Sigmoid colon (tissue), 7 donors: ENCODE data around the gene BCL2L15. TPM values are rescaled to one million over a fixed set of nuclear protein-coding genes. Genes with fewer than 3 reads are reported as not detected.
A peak's percentile ranks its signal among the peaks of the same experiment; 100 is the strongest.

Experiments
- DNase-seq: peaks from one replicate; pipeline ENCODE4 v3.0.0-alpha.2; 2019
- H3K27ac ChIP-seq, 4 donors: fragments of 200-600 bp; sonication (generic); one replicate each; pipeline ENCODE4 v1.5.1; 2016 to 2019; ENCODE audit warnings: mild to moderate bottlenecking in 1 of 4
- H3K27me3 ChIP-seq, 3 donors: fragments of 200-600 bp; sonication (generic); one replicate each; pipeline ENCODE4 v1.5.1; 2019; ENCODE audit warnings: mild to moderate bottlenecking in 1 of 3
- H3K36me3 ChIP-seq, 4 donors: fragments of 200-600 bp; sonication (generic); one replicate each; pipeline ENCODE4 v1.5.1; 2016 to 2019
- H3K4me1 ChIP-seq, 4 donors: fragments of 200-600 bp; sonication (generic); one replicate each; pipeline ENCODE4 v1.5.1; 2017 to 2019
- H3K4me3 ChIP-seq, 4 donors: fragments of 200-600 bp; sonication (generic); one replicate each; pipeline ENCODE4 v1.5.1; 2017 to 2019; ENCODE audit warnings: mild to moderate bottlenecking in 2 of 4, moderate library complexity in 1 of 4
- H3K9me3 ChIP-seq, 4 donors: fragments of 200-600 bp in 3 of 4; sonication (generic) in 3 of 4; one replicate each; pipeline versions ENCODE4 v1.5.1 to v1.6.1; 2013 to 2019
- EP300 ChIP-seq, 4 donors: sonication (generic); formaldehyde crosslinking; IDR thresholded peaks; one replicate each; pipeline ENCODE4 v1.6.1; 2017; ENCODE audit warnings: antibody characterized with exemption in 4 of 4
- POLR2A ChIP-seq, 2 donors: fragments of 450-650 bp; IDR thresholded peaks; one replicate each; pipeline ENCODE4 v1.6.1; 2016; ENCODE audit warnings: antibody characterized with exemption in 2 of 2, mild to moderate bottlenecking in 2 of 2, moderate library complexity in 2 of 2
- POLR2AphosphoS5 ChIP-seq, 4 donors: sonication (generic); formaldehyde crosslinking; IDR thresholded peaks; one replicate each; pipeline ENCODE4 v1.6.1; 2017; ENCODE audit warnings: antibody characterized with exemption in 4 of 4
- WGBS, 2 donors: extraction: QIAGEN DNeasy Blood & Tissue Kit; methylation state at CpG; one replicate each; pipeline ENCODE4 v1.1.7; 2013; 5-methylcytosine and 5-hydroxymethylcytosine counted together
- intact Hi-C: fragments of 100-400 bp; cut with DNase I; formaldehyde crosslinking; loops from one replicate; pipeline ENCODE4 v1.15.1; 2023
- polyA plus RNA-seq, 3 donors: library from polyadenylated mRNA; stranded (reverse); fragments of 200-250 nt; gene quantifications; one replicate each; pipeline ENCODE4 v1.2.3, GENCODE V29; 2013
- total RNA-seq, 4 donors: library from RNA; depleted of rRNA; stranded (reverse); fragments of >200 nt; gene quantifications; one replicate each; pipeline ENCODE4 v1.1.0, GENCODE V29; 2016
- TF ChIP-seq, protein P1 (sequence below), 4 experiments: fragments of 450-650 bp in 3 of 4; fragments of 200-600 bp in 1 of 4; IDR thresholded peaks; one replicate each; pipeline ENCODE4 v1.5.1; 2016 to 2019; ENCODE audit warnings: antibody characterized with exemption in 4 of 4, mild to moderate bottlenecking in 3 of 4, moderate library complexity in 2 of 4
- donor health status: healthy with polysubstance abuse.
- donor health status: Bipolar disorder and iron deficiency.
- donor health status: healthy.

Gene BCL2L15
- total and polyA plus RNA-seq, 7 donors = under 0.01 to 87.9 (median 0.49) TPM

DNA sequence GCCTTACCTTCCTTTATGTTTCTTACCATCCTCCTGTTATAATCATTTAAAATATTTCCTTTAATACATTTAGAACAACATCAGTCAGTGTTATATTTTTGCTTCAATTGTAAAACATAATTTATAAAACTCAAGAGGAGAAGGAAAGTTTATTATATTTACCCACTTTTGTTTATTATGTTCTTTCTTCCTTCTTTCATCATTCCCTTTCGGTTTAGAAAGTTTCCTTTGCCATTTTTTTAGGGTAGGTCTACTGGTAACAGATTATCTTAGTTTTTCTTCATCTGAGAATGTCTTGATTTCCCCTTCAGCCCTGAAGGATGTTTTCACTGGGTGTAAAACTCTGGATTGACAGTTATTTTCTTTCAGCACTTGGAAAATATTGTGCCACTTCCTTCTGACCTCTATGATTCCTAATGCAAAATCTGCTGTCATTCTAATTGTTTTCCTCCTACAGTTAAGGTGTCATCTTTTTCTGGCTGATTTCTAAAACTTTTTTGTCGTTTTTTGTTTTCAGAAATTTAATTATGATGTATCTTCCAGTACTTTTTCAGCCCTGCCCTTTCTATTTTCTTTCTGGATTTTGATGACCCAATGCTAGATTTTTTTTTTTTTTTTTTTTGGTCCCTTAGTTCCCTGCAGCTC lies 40.9 kb downstream of the BCL2L15 start:
- WGBS, 2 donors = 77 to 86% methylated on average over 2 of the region's 2 CpGs

DNA sequence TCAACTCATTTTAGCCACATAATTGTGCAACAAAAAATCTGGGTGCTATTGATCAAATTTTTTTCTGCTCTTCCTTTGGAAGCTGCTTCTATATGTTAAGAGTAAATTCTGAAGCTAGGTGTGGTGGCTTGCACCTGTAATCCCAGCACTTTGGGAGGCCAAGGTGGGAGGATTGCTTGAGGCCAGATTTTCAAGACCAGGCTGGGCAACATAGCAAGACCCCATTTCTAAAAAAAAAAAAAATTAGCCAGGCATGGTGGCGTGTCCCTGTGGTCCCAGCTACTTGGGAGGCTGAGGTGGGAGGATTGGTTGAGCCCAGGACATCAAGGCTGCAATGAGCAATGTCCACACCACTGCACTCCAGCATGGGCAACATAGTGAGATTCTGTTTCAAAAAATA lies 50.8 kb downstream of the BCL2L15 start:
- intact Hi-C loops = no loop called here
- Histone ChIP-seq H3K4me1 (peaks cover 0 to 7% (median 0%) of the 10 kb centered on the region in 4 donors), H3K27ac (no peak overlapping the region), H3K4me3 (no peak overlapping the region), H3K36me3 (no peaks in the 10 kb centered on the region), H3K9me3 (no peaks in the 10 kb centered on the region), H3K27me3 (no peaks in the 10 kb centered on the region)
- DNase-seq = no peak
- 98 to 100% methylated on average over 1 of the region's 1 CpG for WGBS, 2 donors
- TF ChIP-seq EP300 (IDR thresholded peaks at IDR 0.05) (no peak), POLR2A (IDR thresholded peaks at IDR 0.05) (no peak), POLR2AphosphoS5 (IDR thresholded peaks at IDR 0.05) (no peak)
- TF ChIP-seq, protein P1, sequence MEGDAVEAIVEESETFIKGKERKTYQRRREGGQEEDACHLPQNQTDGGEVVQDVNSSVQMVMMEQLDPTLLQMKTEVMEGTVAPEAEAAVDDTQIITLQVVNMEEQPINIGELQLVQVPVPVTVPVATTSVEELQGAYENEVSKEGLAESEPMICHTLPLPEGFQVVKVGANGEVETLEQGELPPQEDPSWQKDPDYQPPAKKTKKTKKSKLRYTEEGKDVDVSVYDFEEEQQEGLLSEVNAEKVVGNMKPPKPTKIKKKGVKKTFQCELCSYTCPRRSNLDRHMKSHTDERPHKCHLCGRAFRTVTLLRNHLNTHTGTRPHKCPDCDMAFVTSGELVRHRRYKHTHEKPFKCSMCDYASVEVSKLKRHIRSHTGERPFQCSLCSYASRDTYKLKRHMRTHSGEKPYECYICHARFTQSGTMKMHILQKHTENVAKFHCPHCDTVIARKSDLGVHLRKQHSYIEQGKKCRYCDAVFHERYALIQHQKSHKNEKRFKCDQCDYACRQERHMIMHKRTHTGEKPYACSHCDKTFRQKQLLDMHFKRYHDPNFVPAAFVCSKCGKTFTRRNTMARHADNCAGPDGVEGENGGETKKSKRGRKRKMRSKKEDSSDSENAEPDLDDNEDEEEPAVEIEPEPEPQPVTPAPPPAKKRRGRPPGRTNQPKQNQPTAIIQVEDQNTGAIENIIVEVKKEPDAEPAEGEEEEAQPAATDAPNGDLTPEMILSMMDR (IDR thresholded peaks at IDR 0.05) = no peak

More for the DNA sequence above, 40.9 kb downstream of the BCL2L15 start:
- no peak for DNase-seq
- H3K4me1 ChIP-seq = no peaks in the 10 kb centered on the region
- intact Hi-C loops = no loop called here
- no peak for TF ChIP-seq POLR2AphosphoS5 (IDR thresholded peaks at IDR 0.05)
- no peak for TF ChIP-seq EP300 (IDR thresholded peaks at IDR 0.05)
- TF ChIP-seq POLR2A (IDR thresholded peaks at IDR 0.05) = no peak
- TF ChIP-seq, protein P1 (IDR thresholded peaks at IDR 0.05) = no peak
- no peak overlapping the region for H3K4me3 ChIP-seq
- no peaks in the 10 kb centered on the region for H3K36me3 ChIP-seq
- no peak overlapping the region for H3K27ac ChIP-seq
- no peaks in the 10 kb centered on the region for H3K27me3 ChIP-seq
- H3K9me3 ChIP-seq = no peaks in the 10 kb centered on the region

DNA sequence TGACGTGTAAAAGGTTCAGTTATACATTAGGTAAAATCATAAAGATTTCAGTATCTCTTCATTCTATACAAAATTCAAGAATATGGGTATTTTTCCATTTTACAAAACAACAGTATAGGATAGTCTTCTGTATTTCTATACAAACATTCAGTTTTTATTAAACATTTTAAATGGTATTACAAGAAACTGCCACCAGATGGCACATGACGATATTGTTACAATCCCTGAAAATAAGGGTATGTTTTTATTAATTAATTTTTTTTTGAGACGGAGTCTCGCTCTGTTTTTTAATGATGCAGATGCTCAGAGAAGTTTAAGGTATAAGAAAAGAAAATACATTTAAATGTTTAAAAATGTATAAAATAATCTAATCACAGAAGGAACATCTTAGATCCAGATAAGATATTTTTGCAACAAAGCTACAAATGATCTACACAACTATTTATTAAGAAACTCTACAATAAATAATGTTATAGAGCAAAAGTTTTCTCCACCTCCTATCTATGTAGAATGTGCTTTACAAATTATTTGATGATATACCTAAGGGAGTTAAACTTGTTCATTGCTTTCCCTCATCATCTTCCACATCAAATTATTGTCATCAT lies 51.6 kb downstream of the BCL2L15 start:
- Histone ChIP-seq H3K27me3 (no peaks in the 10 kb centered on the region), H3K36me3 (no peaks in the 10 kb centered on the region), H3K9me3 (no peaks in the 10 kb centered on the region), H3K27ac (no peak overlapping the region), H3K4me1 (peaks cover 0 to 7% (median 0%) of the 10 kb centered on the region in 4 donors), H3K4me3 (no peak overlapping the region)
- intact Hi-C loops = loop anchor here (2.0 kb wide), 2 partner anchors 69 to 447 kb away; partner anchors contain the start of genes AP4B1 and DCLRE1B
- WGBS, 2 donors = 8 to 21% methylated on average over 4 of the region's 4 CpGs
- TF ChIP-seq POLR2AphosphoS5 (IDR thresholded peaks at IDR 0.05) (no peak), POLR2A (IDR thresholded peaks at IDR 0.05) (no peak)
- TF ChIP-seq, protein P1 (IDR thresholded peaks at IDR 0.05) = peak in 3 of 4 experiments; percentile 35 to 61 (median 43)
- no peak for DNase-seq

DNA sequence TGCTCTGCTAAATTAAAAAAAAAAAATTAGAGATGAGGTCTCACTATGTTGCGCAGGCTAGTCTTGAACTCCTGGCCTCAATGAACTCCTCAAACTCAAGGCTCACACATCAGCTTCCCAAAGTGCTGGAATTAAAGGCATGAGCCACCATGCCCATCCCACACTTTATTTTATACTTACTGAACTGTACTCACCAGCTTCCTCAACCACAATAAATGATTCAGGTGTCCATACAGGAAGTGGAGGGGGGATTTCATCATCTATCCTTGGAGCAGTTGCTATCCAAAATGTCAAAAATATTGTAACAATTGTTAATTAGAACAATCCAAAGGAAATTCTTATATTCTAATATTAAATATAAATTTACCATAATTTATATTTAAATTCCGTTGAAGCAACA lies 52.7 kb downstream of the BCL2L15 start:
- intact Hi-C loops = loop anchor here (2.0 kb wide), 2 partner anchors 70 to 448 kb away; partner anchors contain the start of genes AP4B1 and DCLRE1B
- Histone ChIP-seq H3K36me3 (no peaks in the 10 kb centered on the region), H3K4me1 (peaks cover 0 to 7% (median 0%) of the 10 kb centered on the region in 4 donors), H3K4me3 (no peak overlapping the region), H3K9me3 (no peaks in the 10 kb centered on the region), H3K27me3 (no peaks in the 10 kb centered on the region), H3K27ac (no peak overlapping the region)
- 89 to 96% methylated on average over 2 of the region's 2 CpGs for WGBS, 2 donors
- no peak for DNase-seq
- TF ChIP-seq EP300 (IDR thresholded peaks at IDR 0.05) (no peak), POLR2AphosphoS5 (IDR thresholded peaks at IDR 0.05) (no peak), POLR2A (IDR thresholded peaks at IDR 0.05) (no peak)
- TF ChIP-seq, protein P1 (IDR thresholded peaks at IDR 0.05) = no peak

Other genes with a start within 250 kb of the BCL2L15 start
- gene PHTF1, start 128.1 kb downstream of the BCL2L15 start, total RNA-seq = 10 to 100 TPM; 11.9 to 22.7 (median 14.4) TPM
- gene PHTF1, start 128.1 kb downstream of the BCL2L15 start, polyA plus RNA-seq = 1 to 10 TPM; 2.4 to 8.7 (median 4.2) TPM
- 10 to 100 TPM; 15.5 to 33.9 (median 22.9) TPM for gene RSBN1, start 75.1 kb downstream of the BCL2L15 start, total RNA-seq
- gene RSBN1, start 75.1 kb downstream of the BCL2L15 start, polyA plus RNA-seq = 1 to 10 TPM; 5.4 to 8.3 (median 7.2) TPM
- 1 to 10 TPM in 3 of 4 donors, under 1 TPM in 1; 0.71 to 2.4 (median 1.4) TPM for gene PTPN22, start 15.9 kb downstream of the BCL2L15 start, total RNA-seq
- gene PTPN22, start 15.9 kb downstream of the BCL2L15 start, polyA plus RNA-seq = 1 to 10 TPM; 1.8 to 4.4 (median 2.1) TPM
- 10 to 100 TPM in 2 of 4 donors, 1 to 10 TPM in 2; 6.2 to 15.5 (median 10.8) TPM for gene AP4B1, start 17.2 kb upstream of the BCL2L15 start, total RNA-seq
- 10 to 100 TPM in 1 of 3 donors, 1 to 10 TPM in 2; 4.8 to 21.3 (median 7.9) TPM for gene AP4B1, start 17.2 kb upstream of the BCL2L15 start, polyA plus RNA-seq
- 1 to 10 TPM; 4.3 to 4.9 (median 4.4) TPM for gene DCLRE1B, start 17.7 kb upstream of the BCL2L15 start, total RNA-seq
- gene DCLRE1B, start 17.7 kb upstream of the BCL2L15 start, polyA plus RNA-seq = 1 to 10 TPM; 1.8 to 4.9 (median 2.4) TPM
- gene HIPK1, start 41.7 kb upstream of the BCL2L15 start, total RNA-seq = 10 to 100 TPM; 47.2 to 57.1 (median 49.9) TPM
- 10 to 100 TPM; 13.8 to 16.9 (median 16.6) TPM for gene HIPK1, start 41.7 kb upstream of the BCL2L15 start, polyA plus RNA-seq
- 100 to 1,000 TPM in 3 of 4 donors, 10 to 100 TPM in 1; 94.0 to 149 (median 132) TPM for gene OLFML3, start 91.9 kb upstream of the BCL2L15 start, total RNA-seq
- gene OLFML3, start 91.9 kb upstream of the BCL2L15 start, polyA plus RNA-seq = 10 to 100 TPM; 14.1 to 23.8 (median 21.0) TPM